MCF 10A (cell line): ENCODE results near the gene SHISA5. TPM values are rescaled to one million over a fixed set of nuclear protein-coding genes. Genes with fewer than 3 reads are reported as not detected.

Source experiments
- BruUV-seq: library from RNA; stranded (reverse); fragments of 400-500 nt; replicated peaks from 2 replicates; lab custom pipeline; 2021; lab: Mats Ljungman, UMichigan
- CTCF ChIA-PET: fragments of 300-600 bp; sonication (Branson Sonifier 250); formaldehyde crosslinking; extraction: SDS; loops from one replicate; lab custom pipeline; 2021; ENCODE audit warnings: antibody characterized with exemption, inconsistent platforms; lab: Yijun Ruan, JAX
- POLR2A ChIA-PET: fragments of 300-600, 350-650 bp; sonication (Branson Sonifier 250); formaldehyde crosslinking; extraction: SDS; loops from one replicate; lab custom pipeline; 2020; ENCODE audit warnings: antibody characterized with exemption, inconsistent platforms; lab: Yijun Ruan, JAX
- DNase-seq: peaks from one replicate; pipeline ENCODE4 v3.0.0-alpha.2; 2018; ENCODE audit not compliant: unreplicated experiment
- H3K27ac Mint-ChIP-seq: one replicate; pipeline ENCODE4 v1.8.0; 2022; ENCODE audit warnings: mild to moderate bottlenecking, low read depth, mixed read lengths; ENCODE audit not compliant: unreplicated experiment
- H3K27me3 Mint-ChIP-seq: one replicate; pipeline ENCODE4 v1.8.0; 2022; ENCODE audit warnings: mixed read lengths; ENCODE audit not compliant: insufficient read depth, unreplicated experiment
- H3K36me3 Mint-ChIP-seq: one replicate; pipeline ENCODE4 v1.8.0; 2022; ENCODE audit warnings: mild to moderate bottlenecking, moderate library complexity, mixed read lengths; ENCODE audit not compliant: insufficient read depth, unreplicated experiment
- H3K4me1 Mint-ChIP-seq: one replicate; pipeline ENCODE4 v1.8.0; 2022; ENCODE audit warnings: mixed read lengths; ENCODE audit not compliant: insufficient read depth, unreplicated experiment
- H3K4me3 Mint-ChIP-seq: one replicate; pipeline ENCODE4 v1.8.0; 2022; ENCODE audit warnings: mild to moderate bottlenecking, moderate library complexity, mixed read lengths; ENCODE audit not compliant: unreplicated experiment
- H3K9me3 Mint-ChIP-seq: one replicate; pipeline ENCODE4 v1.8.0; 2022; ENCODE audit warnings: mixed read lengths; ENCODE audit not compliant: unreplicated experiment
- CTCF ChIP-seq: fragments of 200-600 bp; IDR thresholded peaks from one replicate; pipeline ENCODE4 v1.8.0; 2022; ENCODE audit warnings: antibody characterized with exemption, mild to moderate bottlenecking; ENCODE audit not compliant: unreplicated experiment
- intact Hi-C: fragments of 100-400 bp; cut with micrococcal nuclease; formaldehyde crosslinking; loops from 2 replicates; pipeline ENCODE4 v1.14.1; 2022
- total RNA-seq: library from RNA; stranded (reverse); gene quantifications from 2 replicates; pipeline ENCODE4 v1.2.3, GENCODE V29; 2022

Gene SHISA5
- total RNA-seq, 1 experiment from 2014 or later, result 131 TPM

GRCh38 chr3:48429317-48429959, 74.5 kb downstream of the SHISA5 start:
- POLR2A ChIA-PET, result interaction anchor here (0.6 to 20.2 kb wide), 18 partner anchors 11 to 266 kb away, joined by 3 to 749 read pairs (median 3); partner anchors contain the start of genes ATRIP, CCDC51, PFKFB4 and SLC26A6
- TF ChIP-seq CTCF, result no peak
- peak; percentile 69 for DNase-seq
- Mint-ChIP-seq H3K27ac (peak overlapping the region; percentile 98), H3K4me3 (peak overlapping the region; percentile 99), H3K36me3 (peaks cover 49% of the 10 kb centered on the region), H3K9me3 (no peaks in the 10 kb centered on the region), H3K4me1 (peaks cover 71% of the 10 kb centered on the region), H3K27me3 (no peaks in the 10 kb centered on the region)
- BruUV-seq, result no TSS peak
- intact Hi-C loops, result no loop called here
- CTCF ChIA-PET, result interaction anchor here (0.7 to 4.3 kb wide), 3 partner anchors 28 to 133 kb away, joined by 3 to 31 read pairs (median 3); no protein-coding TSS in a partner anchor

- CTCF ChIA-PET, result interaction anchor here (0.7 to 4.3 kb wide), 3 partner anchors 27 to 132 kb away, joined by 3 to 31 read pairs (median 3); no protein-coding TSS in a partner anchor
- peaks cover 45% of the 10 kb centered on the region for H3K36me3 Mint-ChIP-seq
- no peaks in the 10 kb centered on the region for H3K27me3 Mint-ChIP-seq
Observed at GRCh38 chr3:48428572-48429316, 75.2 kb downstream of the SHISA5 start.

GRCh38 chr3:48428088-48428571, 75.8 kb downstream of the SHISA5 start:
- TF ChIP-seq CTCF, result no peak
- Mint-ChIP-seq H3K9me3 (no peaks in the 10 kb centered on the region), H3K4me3 (peak overlapping the region; percentile 99), H3K36me3 (peaks cover 47% of the 10 kb centered on the region), H3K27ac (peak overlapping the region; percentile 5), H3K4me1 (peaks cover 66% of the 10 kb centered on the region), H3K27me3 (no peaks in the 10 kb centered on the region)
- no TSS peak for BruUV-seq
- POLR2A ChIA-PET, result interaction anchor here (0.6 to 20.2 kb wide), 12 partner anchors 8 to 339 kb away, joined by 3 to 749 read pairs (median 4); partner anchors contain the start of genes ATRIP, CCDC51, CDC25A and PFKFB4
- DNase-seq, result no peak
- CTCF ChIA-PET, result interaction anchor here (1.4 to 7.6 kb wide), 3 partner anchors 7 to 27 kb away, joined by 4 to 81 read pairs (median 31); no protein-coding TSS in a partner anchor
- intact Hi-C loops, result no loop called here

More at GRCh38 chr3:48428572-48429316, 75.2 kb downstream of the SHISA5 start:
- intact Hi-C loops, result no loop called here
- BruUV-seq, result no TSS peak
- no peak for DNase-seq
- Mint-ChIP-seq H3K9me3 (no peaks in the 10 kb centered on the region), H3K4me1 (peaks cover 65% of the 10 kb centered on the region), H3K27ac (peak overlapping the region; percentile 5), H3K4me3 (peak overlapping the region; percentile 99)
- no peak for TF ChIP-seq CTCF
- POLR2A ChIA-PET, result interaction anchor here (0.6 to 20.2 kb wide), 12 partner anchors 11 to 240 kb away, joined by 3 to 749 read pairs (median 4); partner anchors contain the start of genes ATRIP, CCDC51, CDC25A and PFKFB4

- DNase-seq, result no peak
- H3K27me3 Mint-ChIP-seq, result no peaks in the 10 kb centered on the region
- intact Hi-C loops, result no loop called here
- H3K4me1 Mint-ChIP-seq, result peaks cover 66% of the 10 kb centered on the region
- ChIA-PET CTCF (interaction anchor here (1.4 to 7.6 kb wide), 3 partner anchors 8 to 26 kb away, joined by 4 to 81 read pairs (median 31); no protein-coding TSS in a partner anchor), POLR2A (interaction anchor here (0.6 to 20.2 kb wide), 7 partner anchors 8 to 338 kb away, joined by 3 to 749 read pairs (median 7); partner anchors contain the start of genes ATRIP, CCDC51 and TMA7)
- H3K27ac Mint-ChIP-seq, result peak overlapping the region; percentile 5
- no peak for TF ChIP-seq CTCF
- H3K36me3 Mint-ChIP-seq, result peaks cover 47% of the 10 kb centered on the region
- no peaks in the 10 kb centered on the region for H3K9me3 Mint-ChIP-seq
- H3K4me3 Mint-ChIP-seq, result peak overlapping the region; percentile 99
- no TSS peak for BruUV-seq
Observed at GRCh38 chr3:48427630-48427962, 76.4 kb downstream of the SHISA5 start.
